ENCODE results near the gene ZNF560. TPM values are rescaled to one million over a fixed set of nuclear protein-coding genes. Genes with fewer than 3 reads are reported as not detected.
A peak's percentile ranks its signal among the peaks of the same experiment; 100 is the strongest.

The ZNF560 gene
- total and polyA plus RNA-seq, 9 of the 15 experiments (the other 6 are each of a cell fraction or from before 2014, with no cell fraction given) = 0.04 to 0.18 (median 0.05) TPM; not detected in 3

- TF ChIP-seq VEZF1 (CRISPR knock-in tag; IDR thresholded peaks at IDR 0.05) (peak; percentile 59), SOX6 (IDR thresholded peaks at IDR 0.05) (0 out of 2 replicates have a peak, but pooled peaks have one; percentile 23), YBX1 (IDR thresholded peaks at IDR 0.05) (no peak), ATF7 (IDR thresholded peaks at IDR 0.05) (peak; percentile 96), CREM (IDR thresholded peaks at IDR 0.05; ENCODE audit: low read depth) (peak; percentile 99), MEF2A (IDR thresholded peaks at IDR 0.05; ENCODE audit: control insufficient read depth, low read depth, low read length) (no peak), ZNF561 (CRISPR knock-in tag; conservative IDR thresholded peaks at IDR 0.05) (no peak), AFF1 (IDR thresholded peaks at IDR 0.05; ENCODE audit: low read depth in 1 of 2, partially characterized antibody in 2 of 2) (peak in 1 of 2 experiments; percentile 31), ZNF41 (CRISPR knock-in tag; conservative IDR thresholded peaks at IDR 0.05) (no peak), TRIM28 (IDR thresholded peaks at IDR 0.05) (no peak), NRF1 (conservative IDR thresholded peaks at IDR 0.05 in 1 of 2, IDR thresholded peaks at IDR 0.05 in 1 of 2) (peak; percentile 32 to 52; a peak in 2 of 4 replicates), NFRKB (IDR thresholded peaks at IDR 0.05; ENCODE audit: low read depth) (peak; percentile 50; the same call in 1 of the 2 replicates), RBM14 (IDR thresholded peaks at IDR 0.05; ENCODE audit: borderline replicate concordance, insufficient read depth, low read depth, low read length) (no peak), NR2C2 (CRISPR knock-in tag; IDR thresholded peaks at IDR 0.05) (no peak), NR2C2 (tag; IDR thresholded peaks at IDR 0.05) (peak; percentile 49; the same call in 1 of the 2 replicates), SRSF1 (IDR thresholded peaks at IDR 0.05; ENCODE audit: low read depth, low read length) (peak; percentile 53; the same call in 1 of the 2 replicates), CBX1 (IDR thresholded peaks at IDR 0.05; ENCODE audit: low read depth) (peak; percentile 88; the same call in 1 of the 2 replicates), PREB (CRISPR knock-in tag; IDR thresholded peaks at IDR 0.05) (no peak), NCOA2 (IDR thresholded peaks at IDR 0.05; ENCODE audit: partially characterized antibody in 2 of 2) (no peak), HMBOX1 (IDR thresholded peaks at IDR 0.05) (no peak), LARP7 (IDR thresholded peaks at IDR 0.05) (no peak)
These were observed 62.8 kb downstream of the ZNF560 start, which contains the start of gene ZNF266 (continued) for GRCh38 chr19:9435279-9436268.

Measured in K562 (cell line).